Activated naive CD8-positive, alpha-beta T cell (primary cell): ENCODE measurements around the gene PNPLA2.

ENCODE experiments used
- H3K27ac Mint-ChIP-seq: one replicate; pipeline ENCODE4 v1.8.0; 2021; ENCODE audit warnings: mixed read lengths
- H3K27me3 Mint-ChIP-seq: one replicate; pipeline ENCODE4 v1.8.0; 2021; ENCODE audit warnings: mixed read lengths
- H3K36me3 Mint-ChIP-seq: one replicate; pipeline ENCODE4 v1.8.0; 2021; ENCODE audit warnings: mixed read lengths
- H3K4me1 Mint-ChIP-seq: one replicate; pipeline ENCODE4 v1.8.0; 2021; ENCODE audit warnings: low read depth, mixed read lengths
- H3K4me3 Mint-ChIP-seq: one replicate; pipeline ENCODE4 v1.8.0; 2021; ENCODE audit warnings: mild to moderate bottlenecking, mixed read lengths
- H3K9me3 Mint-ChIP-seq: one replicate; pipeline ENCODE4 v1.8.0; 2021; ENCODE audit warnings: low read depth, mixed read lengths

PNPLA2 gene

DNA sequence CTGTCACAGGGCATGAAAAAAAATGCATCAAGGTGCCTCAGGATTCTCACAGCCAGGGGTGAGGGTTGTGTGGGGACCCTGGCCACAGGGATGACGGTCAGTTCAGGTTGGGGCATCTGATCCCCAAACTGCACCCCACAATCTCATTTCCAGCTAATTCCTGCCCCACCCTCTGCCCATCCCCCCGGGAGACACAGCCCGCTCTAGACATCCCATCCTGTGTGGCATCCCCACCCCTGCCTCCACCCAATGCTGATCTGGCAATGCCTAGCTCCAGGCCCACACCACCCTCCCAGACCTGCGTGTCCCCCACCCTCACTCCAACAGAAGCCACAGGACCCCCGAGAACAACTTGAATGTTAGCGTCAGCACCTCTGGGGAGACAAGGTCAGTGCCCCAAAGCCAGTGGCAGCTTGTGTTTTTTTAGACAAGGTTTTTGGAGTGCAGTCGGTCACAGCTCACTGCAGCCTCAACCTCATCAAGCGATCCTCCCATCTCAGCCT lies 49.2 kb downstream of the PNPLA2 start:
- no peaks in the 10 kb centered on the region for H3K36me3 Mint-ChIP-seq
- H3K27ac Mint-ChIP-seq: no peak overlapping the region
- no peaks in the 10 kb centered on the region for H3K4me1 Mint-ChIP-seq
- no peak overlapping the region for H3K4me3 Mint-ChIP-seq
- H3K9me3 Mint-ChIP-seq: no peaks in the 10 kb centered on the region
- no peaks in the 10 kb centered on the region for H3K27me3 Mint-ChIP-seq

DNA sequence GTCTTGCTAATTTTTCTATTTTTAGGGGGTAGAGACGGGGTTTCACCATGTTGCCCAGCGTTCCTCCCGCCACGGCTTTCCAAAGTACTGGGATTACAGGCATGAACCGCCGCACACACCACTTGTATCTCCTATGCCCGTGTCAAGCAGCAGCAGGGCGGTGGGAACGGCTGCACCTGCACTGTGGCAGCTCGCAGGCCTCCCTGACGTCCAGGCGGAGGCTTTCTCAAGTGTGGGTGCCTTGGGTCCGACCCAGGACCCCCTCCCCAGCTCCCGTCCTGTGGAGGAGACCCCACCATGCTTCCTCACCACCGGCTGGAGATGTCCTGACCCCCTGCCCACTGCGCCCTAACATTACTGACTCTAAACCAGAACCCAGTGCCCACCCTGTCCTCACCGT lies 49.7 kb downstream of the PNPLA2 start:
- H3K4me3 Mint-ChIP-seq: no peak overlapping the region
- no peaks in the 10 kb centered on the region for H3K36me3 Mint-ChIP-seq
- H3K27ac Mint-ChIP-seq: no peak overlapping the region
- no peaks in the 10 kb centered on the region for H3K9me3 Mint-ChIP-seq
- H3K4me1 Mint-ChIP-seq: no peaks in the 10 kb centered on the region
- no peaks in the 10 kb centered on the region for H3K27me3 Mint-ChIP-seq

DNA sequence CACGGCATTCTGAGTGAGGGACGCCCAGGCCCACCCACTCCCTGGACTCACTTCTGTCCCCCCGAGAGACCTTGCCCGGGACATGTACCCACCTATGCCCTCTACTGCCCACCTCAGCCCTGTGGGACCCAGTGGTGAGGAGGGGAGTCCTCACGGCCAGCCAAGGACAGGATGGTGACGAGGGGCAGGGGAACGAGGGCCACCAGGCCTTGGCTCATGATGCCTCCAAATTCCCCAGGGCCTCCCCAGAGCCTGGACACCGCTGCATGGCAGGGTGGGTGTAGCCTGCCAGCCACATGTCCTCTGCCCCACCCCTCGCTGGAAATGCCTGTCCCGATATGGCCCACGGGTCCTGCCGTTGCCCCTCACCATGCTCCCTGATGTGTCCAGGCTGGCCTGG lies 50.1 kb downstream of the PNPLA2 start:
- Mint-ChIP-seq H3K9me3 (no peaks in the 10 kb centered on the region), H3K27ac (no peak overlapping the region), H3K36me3 (no peaks in the 10 kb centered on the region)

DNA sequence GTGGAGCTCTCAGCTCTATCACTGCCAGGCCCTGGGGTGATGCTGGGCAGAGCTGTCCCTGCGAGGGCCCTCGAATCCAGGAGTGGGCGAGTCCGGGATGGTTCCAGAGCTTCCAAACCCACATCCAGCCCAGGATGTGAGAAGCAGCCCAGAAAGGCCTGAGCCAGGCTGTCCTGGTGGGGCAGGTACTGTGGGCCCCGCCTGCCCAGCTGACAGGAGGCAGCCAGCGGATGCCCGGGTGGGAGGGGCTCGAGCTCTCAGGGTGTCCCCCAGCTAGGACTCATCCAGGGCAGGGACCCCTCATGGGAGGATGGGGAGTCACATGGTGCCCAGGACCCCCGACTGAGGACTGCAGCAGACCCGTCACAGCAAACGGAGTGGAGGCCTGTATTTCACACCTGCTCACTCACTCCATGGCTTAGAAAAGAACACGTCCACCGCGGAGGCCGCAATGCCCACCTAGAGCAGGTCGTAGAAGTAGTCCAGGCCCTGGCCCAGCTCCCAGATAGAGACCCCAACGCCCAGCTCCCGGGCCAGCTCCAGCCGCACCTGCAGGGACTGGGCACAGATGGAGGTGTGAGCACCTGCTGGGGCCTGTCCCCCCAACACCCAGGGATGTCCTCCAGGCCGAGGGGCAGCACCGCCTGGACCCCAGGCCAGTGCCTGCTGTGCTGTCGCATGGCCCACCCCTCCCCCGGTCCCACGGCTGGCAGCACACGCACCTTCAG lies 50.8 kb downstream of the PNPLA2 start:
- Mint-ChIP-seq H3K27me3 (no peaks in the 10 kb centered on the region), H3K27ac (no peak overlapping the region), H3K36me3 (no peaks in the 10 kb centered on the region), H3K4me1 (no peaks in the 10 kb centered on the region), H3K4me3 (no peak overlapping the region), H3K9me3 (no peaks in the 10 kb centered on the region)

More for the DNA sequence above, 50.1 kb downstream of the PNPLA2 start:
- no peak overlapping the region for H3K4me3 Mint-ChIP-seq
- H3K27me3 Mint-ChIP-seq: no peaks in the 10 kb centered on the region
- no peaks in the 10 kb centered on the region for H3K4me1 Mint-ChIP-seq

DNA sequence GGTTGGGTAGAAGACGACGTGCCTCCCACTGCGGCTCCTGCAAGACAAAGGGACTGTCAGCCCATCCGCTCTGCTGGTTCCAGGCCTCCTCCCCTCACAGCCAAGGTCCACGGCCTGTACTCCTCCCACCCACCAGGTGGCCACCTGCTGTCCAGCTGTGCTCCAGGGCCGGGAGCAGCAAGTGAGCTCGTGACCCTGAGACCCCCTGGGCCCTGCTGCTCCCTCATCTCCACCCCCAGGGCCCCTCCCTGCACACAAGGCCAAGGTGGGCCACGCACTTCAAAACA lies 51.4 kb downstream of the PNPLA2 start:
- Mint-ChIP-seq H3K36me3 (no peaks in the 10 kb centered on the region), H3K4me3 (no peak overlapping the region), H3K27ac (no peak overlapping the region), H3K27me3 (no peaks in the 10 kb centered on the region), H3K9me3 (no peaks in the 10 kb centered on the region), H3K4me1 (no peaks in the 10 kb centered on the region)

DNA sequence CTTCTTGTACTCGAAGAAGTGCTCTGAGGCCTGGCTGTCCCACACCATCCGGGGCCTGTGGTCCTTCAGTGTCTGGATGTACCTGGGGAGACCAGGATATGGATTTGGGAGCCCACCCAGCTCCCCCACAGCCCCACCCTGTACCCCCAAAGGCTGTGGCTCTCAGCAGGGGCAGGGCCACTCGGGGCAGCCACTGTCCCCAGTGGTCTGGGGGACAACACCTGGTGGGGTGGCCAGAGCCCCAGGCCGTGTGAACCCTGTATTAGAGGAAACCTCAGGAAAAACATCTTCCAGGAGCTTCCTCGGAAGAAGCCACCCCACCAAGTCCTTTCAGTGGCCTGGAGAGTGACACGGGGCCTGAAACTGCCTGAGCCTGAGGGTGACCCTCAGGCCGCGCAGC lies 51.7 kb downstream of the PNPLA2 start:
- Mint-ChIP-seq H3K4me1 (no peaks in the 10 kb centered on the region), H3K4me3 (no peak overlapping the region), H3K27me3 (no peaks in the 10 kb centered on the region), H3K36me3 (no peaks in the 10 kb centered on the region), H3K9me3 (no peaks in the 10 kb centered on the region), H3K27ac (no peak overlapping the region)

DNA sequence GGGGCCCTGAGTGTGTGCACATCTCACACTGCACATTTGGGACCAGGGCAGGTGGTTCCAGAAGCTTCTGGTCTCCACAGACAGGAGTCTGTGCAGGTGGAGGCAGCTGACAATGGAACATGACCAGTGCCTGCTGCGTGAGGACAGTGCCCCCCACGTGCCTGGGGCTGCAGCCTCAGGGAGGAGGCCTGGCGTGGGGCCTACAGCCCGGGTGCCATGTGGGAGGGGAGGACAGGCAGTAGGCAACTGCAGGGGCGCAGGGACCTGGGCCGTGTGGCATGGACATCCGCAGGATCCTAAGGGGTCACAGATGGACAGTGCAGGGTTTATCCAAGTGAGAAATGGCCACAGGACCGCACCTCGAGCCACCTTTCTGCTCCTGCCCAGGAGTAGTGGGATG lies 52.8 kb downstream of the PNPLA2 start:
- no peaks in the 10 kb centered on the region for H3K27me3 Mint-ChIP-seq
- no peaks in the 10 kb centered on the region for H3K9me3 Mint-ChIP-seq
- no peak overlapping the region for H3K4me3 Mint-ChIP-seq
- no peaks in the 10 kb centered on the region for H3K36me3 Mint-ChIP-seq
- no peak overlapping the region for H3K27ac Mint-ChIP-seq
- H3K4me1 Mint-ChIP-seq: no peaks in the 10 kb centered on the region

DNA sequence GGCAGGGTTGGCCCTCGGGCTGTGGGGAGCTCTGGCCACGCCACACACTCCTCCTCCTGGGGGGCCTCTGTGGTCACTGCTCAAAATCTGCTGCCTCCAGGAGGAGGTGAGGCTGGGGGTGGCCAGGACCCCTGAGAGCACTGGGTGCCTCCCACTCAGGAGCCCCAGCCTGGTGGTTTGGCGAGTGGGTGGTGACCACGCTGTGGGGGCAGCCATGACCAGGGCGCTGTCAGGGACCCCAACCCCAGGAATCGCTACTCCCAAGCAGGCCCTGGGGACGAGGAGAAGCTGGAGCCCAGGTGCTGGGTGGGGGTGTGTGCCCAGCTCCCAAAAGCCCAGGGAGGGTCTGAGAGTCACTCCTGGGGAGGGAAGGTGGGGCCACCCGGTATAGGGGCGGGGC lies 54.1 kb downstream of the PNPLA2 start:
- H3K27me3 Mint-ChIP-seq: no peaks in the 10 kb centered on the region
- H3K4me1 Mint-ChIP-seq: no peaks in the 10 kb centered on the region
- H3K27ac Mint-ChIP-seq: no peak overlapping the region
- no peak overlapping the region for H3K4me3 Mint-ChIP-seq
- no peaks in the 10 kb centered on the region for H3K9me3 Mint-ChIP-seq
- H3K36me3 Mint-ChIP-seq: no peaks in the 10 kb centered on the region

DNA sequence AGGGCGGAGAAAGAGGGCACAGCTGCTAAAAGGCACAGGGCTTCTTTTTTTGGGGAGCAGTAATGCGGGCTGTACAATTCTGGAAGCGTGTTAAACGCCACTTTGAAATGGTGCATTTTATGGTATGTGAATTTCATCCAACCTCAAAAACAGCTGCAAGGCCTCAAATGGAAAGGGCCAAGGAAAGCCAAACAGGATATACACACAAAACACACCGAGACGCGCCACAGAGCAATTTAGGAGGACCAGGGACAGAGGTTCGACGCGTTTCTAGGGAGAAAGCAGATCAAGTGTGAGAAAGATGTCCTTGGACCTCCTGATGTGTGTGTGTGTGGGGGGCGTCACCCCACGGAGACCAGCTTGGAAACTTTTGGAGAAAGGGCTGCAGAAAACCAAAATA lies 55.0 kb downstream of the PNPLA2 start:
- Mint-ChIP-seq H3K4me1 (no peaks in the 10 kb centered on the region), H3K9me3 (no peaks in the 10 kb centered on the region), H3K27me3 (no peaks in the 10 kb centered on the region), H3K4me3 (no peak overlapping the region), H3K36me3 (no peaks in the 10 kb centered on the region), H3K27ac (no peak overlapping the region)
